Neural cell (in vitro differentiated cells): ENCODE measurements around the gene GATAD2A. TPM values are rescaled to one million over a fixed set of nuclear protein-coding genes. Genes with fewer than 3 reads are reported as not detected.

Experiments used
- H2AFZ ChIP-seq: fragments of 200-600, 300-800 bp; sonication (generic), shearing (Covaris generic); 2 replicates; pipeline ENCODE4 v1.6.0; 2014; ENCODE audit warnings: low read depth, mild to moderate bottlenecking, antibody characterized with exemption, low read length, moderate library complexity
- H3F3A ChIP-seq: fragments of 200-600 bp; shearing (Covaris generic); 2 replicates; pipeline ENCODE4 v1.6.1; 2016; ENCODE audit warnings: mild to moderate bottlenecking, moderate library complexity, mixed read lengths, antibody characterized with exemption, low read length; ENCODE audit not compliant: insufficient read depth, poor library complexity, severe bottlenecking
- H3K27ac ChIP-seq: fragments of 200-600, 300-800 bp; sonication (generic), shearing (Covaris generic); 2 replicates; pipeline ENCODE4 v1.5.1; 2014; ENCODE audit warnings: mild to moderate bottlenecking, low read length, moderate library complexity
- H3K27me3 ChIP-seq: fragments of 300-800, 200-600 bp; sonication (generic), shearing (Covaris generic); 2 replicates; pipeline ENCODE4 v1.6.0; 2014; ENCODE audit warnings: mild to moderate bottlenecking, low read depth, low read length, moderate library complexity; ENCODE audit not compliant: insufficient read depth
- H3K36me3 ChIP-seq: fragments of 300-800, 200-600 bp; sonication (generic), shearing (Covaris generic); 2 replicates; pipeline ENCODE4 v1.5.1; 2014; ENCODE audit warnings: mild to moderate bottlenecking, antibody characterized with exemption, low read length, moderate library complexity; ENCODE audit not compliant: insufficient read depth
- H3K4me2 ChIP-seq: fragments of 300-800, 200-600 bp; sonication (generic), shearing (Covaris generic); 2 replicates; pipeline ENCODE4 v1.6.0; 2014; ENCODE audit warnings: mild to moderate bottlenecking, low read length
- H3K4me3 ChIP-seq: fragments of 300-800, 200-600 bp; sonication (generic), shearing (Covaris generic); 2 replicates; pipeline ENCODE4 v1.5.1; 2014; ENCODE audit warnings: mild to moderate bottlenecking, low read length, moderate library complexity
- H3K79me2 ChIP-seq: fragments of 200-600 bp; shearing (Covaris generic); replicated peaks from 2 replicates; pipeline ENCODE4 v1.6.0; 2014; ENCODE audit warnings: mild to moderate bottlenecking, low read length, moderate library complexity; ENCODE audit not compliant: insufficient read depth
- H3K9ac ChIP-seq: fragments of 300-800, 200-600 bp; sonication (generic), shearing (Covaris generic); 2 replicates; pipeline ENCODE4 v1.6.1; 2016; ENCODE audit warnings: mild to moderate bottlenecking, low read length, mixed read lengths
- H3K9me2 ChIP-seq: fragments of 200-600 bp; shearing (Covaris generic); 2 replicates; pipeline ENCODE4 v1.6.1; 2016; ENCODE audit warnings: mild to moderate bottlenecking, low read length, mixed read lengths; ENCODE audit not compliant: insufficient read depth
- H3K9me3 ChIP-seq: fragments of 200-600, 300-800 bp; sonication (generic), shearing (Covaris generic); 2 replicates; pipeline ENCODE4 v1.6.1; 2016; ENCODE audit warnings: mild to moderate bottlenecking, mixed run types, low read length, moderate library complexity, mixed read lengths
- H4K20me1 ChIP-seq: fragments of 200-600 bp; shearing (Covaris generic); 2 replicates; pipeline ENCODE4 v1.6.1; 2016; ENCODE audit warnings: mild to moderate bottlenecking, mixed run types; ENCODE audit not compliant: insufficient read depth
- EP300 ChIP-seq: fragments of 450-650 bp; conservative IDR thresholded peaks from 2 replicates; pipeline ENCODE4 v1.6.1; 2014; ENCODE audit warnings: antibody characterized with exemption, mild to moderate bottlenecking, moderate library complexity; ENCODE audit not compliant: poor library complexity, severe bottlenecking
- EZH2 ChIP-seq: fragments of 200-600, 300-800 bp; shearing (Covaris generic), sonication (generic); IDR thresholded peaks from 2 replicates; pipeline ENCODE4 v1.6.1; 2014; ENCODE audit warnings: antibody characterized with exemption, low read length, borderline replicate concordance, mild to moderate bottlenecking; ENCODE audit not compliant: insufficient read depth, poor library complexity, severe bottlenecking
- MXI1 ChIP-seq: fragments of 450-650 bp; conservative IDR thresholded peaks from 2 replicates; pipeline ENCODE4 v1.6.1; 2014; ENCODE audit warnings: antibody characterized with exemption, mild to moderate bottlenecking; ENCODE audit not compliant: poor library complexity, severe bottlenecking
- POLR2AphosphoS5 ChIP-seq: IDR thresholded peaks from 2 replicates; pipeline ENCODE4 v1.6.1; 2012
- RAD21 ChIP-seq: fragments of 450-650 bp; conservative IDR thresholded peaks from 2 replicates; pipeline ENCODE4 v1.6.1; 2014; ENCODE audit warnings: antibody characterized with exemption, mild to moderate bottlenecking, moderate library complexity
- SMC3 ChIP-seq: fragments of 450-650 bp; conservative IDR thresholded peaks from 2 replicates; pipeline ENCODE4 v1.6.1; 2014; ENCODE audit warnings: antibody characterized with exemption, mild to moderate bottlenecking, moderate library complexity; ENCODE audit not compliant: poor library complexity
- TAF1 ChIP-seq: IDR thresholded peaks from 2 replicates; pipeline ENCODE4 v1.6.1; 2012; ENCODE audit warnings: low read depth
- polyA plus RNA-seq: library from polyadenylated mRNA; depleted of rRNA; stranded (reverse); fragments of >200 nt; gene quantifications from 2 replicates; pipeline ENCODE4 v1.2.3, GENCODE V29; 2014
- TF ChIP-seq, protein P1 (sequence below): fragments of 450-650 bp; IDR thresholded peaks from 2 replicates; pipeline ENCODE4 v1.5.1; 2014; ENCODE audit warnings: antibody characterized with exemption, mild to moderate bottlenecking, moderate library complexity; ENCODE audit not compliant: poor library complexity, severe bottlenecking
- TF ChIP-seq, protein P2 (sequence below): IDR thresholded peaks from 2 replicates; pipeline ENCODE4 v1.6.1; 2012; ENCODE audit warnings: borderline replicate concordance

Gene GATAD2A
- polyA plus RNA-seq, 1 donor from 2014 or later = 13.9 TPM

DNA sequence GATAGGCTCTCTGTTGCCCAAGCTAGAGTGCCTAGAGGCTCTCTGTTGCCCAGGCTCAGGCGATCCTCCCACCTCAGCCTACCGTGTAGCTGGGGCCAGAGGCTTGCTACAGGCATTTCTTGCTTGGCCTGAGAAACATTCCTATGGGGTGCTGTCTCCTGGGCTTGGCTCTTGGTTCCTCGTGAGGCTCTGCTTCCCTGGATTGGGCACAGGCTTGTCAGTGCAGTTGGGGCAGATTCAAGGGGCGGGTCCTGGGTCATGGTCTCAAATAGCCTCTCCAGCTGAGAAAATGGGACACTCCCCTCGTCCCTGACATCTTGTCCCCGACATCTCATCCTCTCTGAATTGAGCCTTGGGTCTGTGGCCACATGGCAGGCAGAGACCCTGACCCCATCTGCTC is 105.0 kb downstream of the GATAD2A start:
- H3K4me2 ChIP-seq = no peak overlapping the region
- H3K27ac ChIP-seq = no peak overlapping the region
- no peaks in the 10 kb centered on the region for H3K79me2 ChIP-seq
- H3K4me3 ChIP-seq = no peak overlapping the region
- no peaks in the 10 kb centered on the region for H3K9me3 ChIP-seq
- H4K20me1 ChIP-seq = no peaks in the 10 kb centered on the region
- TF ChIP-seq SMC3 (no peak), RAD21 (no peak), MXI1 (no peak)
- H3K9ac ChIP-seq = no peak overlapping the region
- no peaks in the 10 kb centered on the region for H3K27me3 ChIP-seq
- H3K36me3 ChIP-seq = peaks cover 3% of the 10 kb centered on the region
- no peaks in the 10 kb centered on the region for H3K9me2 ChIP-seq
- no peak overlapping the region for H2AFZ ChIP-seq
- no peaks in the 10 kb centered on the region for H3F3A ChIP-seq

DNA sequence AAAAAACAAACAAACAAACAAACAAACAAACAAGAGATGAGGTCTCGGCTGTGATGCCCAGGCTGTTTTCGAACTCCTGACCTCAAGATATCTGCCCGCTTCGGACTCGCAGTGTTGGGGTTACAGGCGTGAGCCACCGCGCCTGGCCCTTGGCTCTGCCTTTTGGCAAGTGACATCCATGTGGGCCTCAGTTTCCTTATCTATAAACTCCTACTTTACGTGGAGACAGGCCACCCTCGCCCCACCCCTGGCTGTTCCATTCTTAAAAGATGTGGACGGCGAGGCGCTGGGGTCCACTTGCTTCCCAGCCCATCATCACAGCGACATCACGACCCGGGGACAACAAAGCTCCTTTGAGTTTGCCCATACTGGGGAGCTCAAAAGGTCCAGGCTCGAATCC is 108.2 kb downstream of the GATAD2A start:
- Histone ChIP-seq H3K9ac (no peak overlapping the region), H3K27me3 (no peaks in the 10 kb centered on the region), H3K9me3 (no peaks in the 10 kb centered on the region), H2AFZ (no peak overlapping the region), H4K20me1 (no peaks in the 10 kb centered on the region), H3K9me2 (no peaks in the 10 kb centered on the region), H3K36me3 (no peaks in the 10 kb centered on the region), H3K4me3 (no peak overlapping the region), H3K4me2 (no peak overlapping the region), H3K79me2 (peaks cover 22% of the 10 kb centered on the region), H3F3A (no peaks in the 10 kb centered on the region), H3K27ac (no peak overlapping the region)
- TF ChIP-seq RAD21 = no peak
- TF ChIP-seq EP300 = no peak
- no peak for TF ChIP-seq POLR2AphosphoS5

DNA sequence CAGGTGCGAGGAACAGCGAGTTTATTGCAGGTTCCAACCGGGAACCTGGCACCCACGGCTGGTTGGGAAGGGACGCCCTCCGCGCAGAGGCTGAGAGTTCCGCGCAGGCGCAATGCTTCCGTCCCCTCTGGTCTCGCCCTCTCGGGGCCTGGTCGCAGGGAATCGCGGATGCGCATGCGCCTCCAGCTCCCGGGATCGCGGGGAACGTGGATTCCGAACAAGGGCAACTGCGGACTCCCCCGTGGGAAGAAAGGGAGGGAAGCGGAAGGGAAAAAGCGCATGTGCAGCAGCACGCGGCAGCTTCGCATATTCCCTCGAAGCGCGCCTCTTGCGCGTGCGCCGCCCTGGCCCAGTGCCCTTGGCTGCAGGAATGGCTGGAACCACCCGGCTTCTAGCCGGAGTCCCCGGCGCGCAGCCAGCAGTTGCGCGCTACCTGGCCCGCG is 108.8 kb downstream of the GATAD2A start:
- no peak overlapping the region for H3K4me2 ChIP-seq
- no peak overlapping the region for H3K4me3 ChIP-seq
- H3K9me3 ChIP-seq = no peaks in the 10 kb centered on the region
- no peaks in the 10 kb centered on the region for H4K20me1 ChIP-seq
- H3K27me3 ChIP-seq = no peaks in the 10 kb centered on the region
- TF ChIP-seq TAF1 = no peak
- no peak for TF ChIP-seq EP300
- no peak for TF ChIP-seq EZH2
- TF ChIP-seq RAD21 = no peak
- no peak for TF ChIP-seq POLR2AphosphoS5
- TF ChIP-seq, protein P1, sequence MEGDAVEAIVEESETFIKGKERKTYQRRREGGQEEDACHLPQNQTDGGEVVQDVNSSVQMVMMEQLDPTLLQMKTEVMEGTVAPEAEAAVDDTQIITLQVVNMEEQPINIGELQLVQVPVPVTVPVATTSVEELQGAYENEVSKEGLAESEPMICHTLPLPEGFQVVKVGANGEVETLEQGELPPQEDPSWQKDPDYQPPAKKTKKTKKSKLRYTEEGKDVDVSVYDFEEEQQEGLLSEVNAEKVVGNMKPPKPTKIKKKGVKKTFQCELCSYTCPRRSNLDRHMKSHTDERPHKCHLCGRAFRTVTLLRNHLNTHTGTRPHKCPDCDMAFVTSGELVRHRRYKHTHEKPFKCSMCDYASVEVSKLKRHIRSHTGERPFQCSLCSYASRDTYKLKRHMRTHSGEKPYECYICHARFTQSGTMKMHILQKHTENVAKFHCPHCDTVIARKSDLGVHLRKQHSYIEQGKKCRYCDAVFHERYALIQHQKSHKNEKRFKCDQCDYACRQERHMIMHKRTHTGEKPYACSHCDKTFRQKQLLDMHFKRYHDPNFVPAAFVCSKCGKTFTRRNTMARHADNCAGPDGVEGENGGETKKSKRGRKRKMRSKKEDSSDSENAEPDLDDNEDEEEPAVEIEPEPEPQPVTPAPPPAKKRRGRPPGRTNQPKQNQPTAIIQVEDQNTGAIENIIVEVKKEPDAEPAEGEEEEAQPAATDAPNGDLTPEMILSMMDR = no peak
- TF ChIP-seq MXI1 = no peak
- no peak for TF ChIP-seq SMC3
- TF ChIP-seq, protein P2, sequence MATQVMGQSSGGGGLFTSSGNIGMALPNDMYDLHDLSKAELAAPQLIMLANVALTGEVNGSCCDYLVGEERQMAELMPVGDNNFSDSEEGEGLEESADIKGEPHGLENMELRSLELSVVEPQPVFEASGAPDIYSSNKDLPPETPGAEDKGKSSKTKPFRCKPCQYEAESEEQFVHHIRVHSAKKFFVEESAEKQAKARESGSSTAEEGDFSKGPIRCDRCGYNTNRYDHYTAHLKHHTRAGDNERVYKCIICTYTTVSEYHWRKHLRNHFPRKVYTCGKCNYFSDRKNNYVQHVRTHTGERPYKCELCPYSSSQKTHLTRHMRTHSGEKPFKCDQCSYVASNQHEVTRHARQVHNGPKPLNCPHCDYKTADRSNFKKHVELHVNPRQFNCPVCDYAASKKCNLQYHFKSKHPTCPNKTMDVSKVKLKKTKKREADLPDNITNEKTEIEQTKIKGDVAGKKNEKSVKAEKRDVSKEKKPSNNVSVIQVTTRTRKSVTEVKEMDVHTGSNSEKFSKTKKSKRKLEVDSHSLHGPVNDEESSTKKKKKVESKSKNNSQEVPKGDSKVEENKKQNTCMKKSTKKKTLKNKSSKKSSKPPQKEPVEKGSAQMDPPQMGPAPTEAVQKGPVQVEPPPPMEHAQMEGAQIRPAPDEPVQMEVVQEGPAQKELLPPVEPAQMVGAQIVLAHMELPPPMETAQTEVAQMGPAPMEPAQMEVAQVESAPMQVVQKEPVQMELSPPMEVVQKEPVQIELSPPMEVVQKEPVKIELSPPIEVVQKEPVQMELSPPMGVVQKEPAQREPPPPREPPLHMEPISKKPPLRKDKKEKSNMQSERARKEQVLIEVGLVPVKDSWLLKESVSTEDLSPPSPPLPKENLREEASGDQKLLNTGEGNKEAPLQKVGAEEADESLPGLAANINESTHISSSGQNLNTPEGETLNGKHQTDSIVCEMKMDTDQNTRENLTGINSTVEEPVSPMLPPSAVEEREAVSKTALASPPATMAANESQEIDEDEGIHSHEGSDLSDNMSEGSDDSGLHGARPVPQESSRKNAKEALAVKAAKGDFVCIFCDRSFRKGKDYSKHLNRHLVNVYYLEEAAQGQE = no peak
- no peaks in the 10 kb centered on the region for H3K36me3 ChIP-seq
- no peak overlapping the region for H3K9ac ChIP-seq
- H3K79me2 ChIP-seq = peaks cover 22% of the 10 kb centered on the region
- H3K27ac ChIP-seq = no peak overlapping the region
- H3F3A ChIP-seq = no peaks in the 10 kb centered on the region
- H3K9me2 ChIP-seq = no peaks in the 10 kb centered on the region
- no peak overlapping the region for H2AFZ ChIP-seq
